ENCODE measurements around the gene NRF1.

The NRF1 gene

DNA sequence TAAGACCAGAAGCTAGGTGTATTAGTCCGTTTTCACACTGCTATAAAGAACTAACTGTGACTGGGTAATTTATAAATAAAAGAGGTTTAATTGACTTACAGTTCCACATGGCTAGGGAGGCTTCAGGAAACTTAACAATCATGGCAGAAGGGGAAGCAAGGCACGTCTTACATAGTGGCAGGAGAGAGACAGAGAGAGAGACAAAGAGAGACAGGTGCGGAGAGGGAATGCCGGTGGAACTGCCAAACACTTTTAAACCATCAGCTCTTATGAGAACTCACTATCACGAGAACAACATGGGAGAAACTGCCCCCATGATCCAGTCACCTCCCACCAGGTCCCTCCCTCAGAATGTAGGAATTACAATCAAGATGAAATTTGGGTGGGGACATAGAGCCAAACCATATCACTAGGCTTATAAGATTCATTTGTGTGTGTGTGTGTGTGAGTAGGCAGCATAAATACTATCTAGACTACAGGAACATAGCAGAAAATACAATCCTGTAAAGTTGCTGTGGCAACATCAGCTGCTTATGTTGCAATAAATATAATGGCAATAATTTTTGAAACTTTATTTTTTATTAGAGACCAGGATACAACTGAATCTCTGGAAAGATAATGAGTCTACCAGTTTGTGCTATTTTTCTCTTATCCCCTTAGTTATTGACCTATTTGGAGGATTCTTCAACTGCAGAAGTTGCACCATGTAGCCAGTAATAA is 77.1 kb downstream of the NRF1 start:
- H3K4me3 Mint-ChIP-seq, result no peak overlapping the region
- peak overlapping the region in 1 of 2 donors; percentile 68 for H3K27ac Mint-ChIP-seq
- no peak for ATAC-seq (replicated peaks)
- H3K27me3 Mint-ChIP-seq, result no peaks in the 10 kb centered on the region
- no peaks in the 10 kb centered on the region for H3K9me3 Mint-ChIP-seq
- H3K4me1 Mint-ChIP-seq (ENCODE audit: low read depth in 2 of 2), result peaks cover 5 to 16% of the 10 kb centered on the region in 2 donors
- H3K36me3 Mint-ChIP-seq (ENCODE audit: insufficient read depth), result peaks cover 20% of the 10 kb centered on the region
- no peak for DNase-seq

DNA sequence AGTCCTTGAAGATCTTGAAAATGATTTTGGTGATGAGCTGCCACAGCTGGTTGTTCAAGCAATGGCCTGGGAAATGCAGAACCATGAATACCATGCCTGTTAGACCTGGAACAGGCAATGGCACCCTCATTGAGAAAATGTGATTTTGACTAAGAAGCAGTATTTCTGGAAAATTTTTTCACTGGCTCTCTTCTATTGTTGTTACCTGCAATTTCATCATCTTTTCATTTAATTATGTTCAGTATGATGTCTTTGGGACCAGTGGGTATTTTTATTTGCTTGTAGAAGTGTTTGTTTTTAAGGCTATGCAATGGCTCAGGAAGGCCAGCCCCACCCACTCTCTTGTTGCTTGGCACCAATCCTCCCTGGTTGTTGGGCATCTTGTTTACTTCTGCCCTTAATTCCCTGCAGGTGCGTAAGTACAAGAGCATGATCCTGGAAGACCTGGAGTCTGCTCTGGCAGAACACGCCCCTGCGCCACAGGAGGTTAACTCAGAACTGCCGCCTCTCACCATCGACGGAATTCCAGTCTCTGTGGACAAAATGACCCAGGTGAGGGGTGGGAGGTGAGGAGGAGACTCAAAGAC is 78.6 kb downstream of the NRF1 start:
- Mint-ChIP-seq H3K36me3 (ENCODE audit: insufficient read depth) (peaks cover 29% of the 10 kb centered on the region), H3K4me1 (ENCODE audit: low read depth in 2 of 2) (peaks cover 8 to 16% of the 10 kb centered on the region in 2 donors), H3K27me3 (no peaks in the 10 kb centered on the region), H3K4me3 (no peak overlapping the region), H3K27ac (no peak overlapping the region), H3K9me3 (no peaks in the 10 kb centered on the region)
- no peak for DNase-seq
- ATAC-seq (replicated peaks), result no peak

DNA sequence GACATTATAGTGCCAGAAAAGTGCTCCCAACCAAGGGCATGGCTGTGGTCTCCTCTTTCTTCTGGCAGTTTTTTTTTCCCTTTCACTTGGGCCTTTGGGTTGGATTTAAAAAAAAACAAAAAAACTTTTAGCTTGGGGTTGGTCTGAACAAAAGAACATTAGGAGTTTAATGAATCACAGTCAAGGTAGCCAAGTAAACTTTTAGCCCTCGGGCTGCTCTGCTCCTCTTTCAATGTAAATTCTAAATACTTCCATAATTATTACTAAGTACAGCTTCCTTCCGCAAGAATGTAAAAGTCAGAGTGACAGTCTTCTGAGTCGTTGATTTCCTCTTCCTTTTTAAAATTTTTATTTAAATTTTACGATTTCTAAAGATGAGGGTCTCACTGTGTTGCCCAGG is 79.2 kb downstream of the NRF1 start:
- no peak for DNase-seq
- Mint-ChIP-seq H3K9me3 (no peaks in the 10 kb centered on the region), H3K4me3 (no peak overlapping the region), H3K27ac (no peak overlapping the region), H3K4me1 (ENCODE audit: low read depth in 2 of 2) (peaks cover 6 to 16% of the 10 kb centered on the region in 2 donors), H3K36me3 (ENCODE audit: insufficient read depth) (peaks cover 35% of the 10 kb centered on the region), H3K27me3 (no peaks in the 10 kb centered on the region)
- ATAC-seq (replicated peaks), result no peak

DNA sequence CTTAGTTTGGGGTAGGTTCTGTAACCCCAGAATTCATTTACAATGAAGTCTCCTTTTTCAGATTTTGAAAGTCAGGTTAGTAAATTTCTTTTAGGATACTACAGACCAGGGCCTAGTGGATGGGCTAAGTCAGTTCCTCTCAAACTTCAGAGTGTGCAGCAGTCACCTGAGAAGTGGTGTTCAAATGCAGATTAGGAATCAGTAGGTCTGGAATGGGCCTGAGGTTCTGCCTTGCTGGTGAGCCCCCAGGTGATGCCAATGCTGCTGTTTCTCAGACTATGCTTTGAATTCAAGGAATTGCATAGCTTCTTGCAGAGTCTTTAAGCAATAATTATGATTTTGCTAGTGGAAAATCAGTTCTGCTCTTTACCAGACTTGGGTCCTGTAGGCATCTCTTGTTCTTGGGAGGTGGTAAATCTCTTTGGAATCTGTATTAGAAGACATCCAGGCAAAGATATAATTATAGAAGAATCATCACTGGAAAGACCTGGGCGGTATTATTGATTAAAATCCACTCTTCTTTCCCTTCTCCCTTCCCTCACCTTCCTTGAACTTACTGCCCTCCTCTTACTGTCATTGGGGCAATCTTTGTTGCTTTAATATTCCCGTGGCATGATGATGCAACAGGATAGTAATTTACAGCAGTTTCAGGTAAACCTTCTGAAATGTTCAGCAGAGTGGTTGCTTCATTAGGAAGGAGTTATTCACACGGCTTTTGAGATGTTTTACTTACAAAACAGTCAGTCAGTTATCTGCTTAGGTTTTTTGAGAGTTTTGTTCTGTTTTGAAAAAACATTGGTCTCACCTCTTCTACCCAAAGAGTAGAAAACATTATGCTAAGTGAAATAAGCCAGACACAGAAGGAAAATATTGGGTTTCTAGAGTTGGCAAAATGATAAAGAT is 87.2 kb downstream of the NRF1 start:
- Mint-ChIP-seq H3K36me3 (ENCODE audit: insufficient read depth) (peaks cover 28% of the 10 kb centered on the region), H3K27ac (peak overlapping the region in 1 of 2 donors; percentile 59), H3K9me3 (no peaks in the 10 kb centered on the region), H3K4me3 (no peak overlapping the region), H3K4me1 (ENCODE audit: low read depth in 2 of 2) (peaks cover 3 to 16% of the 10 kb centered on the region in 2 donors), H3K27me3 (no peaks in the 10 kb centered on the region)
- ATAC-seq (replicated peaks) (no peak), DNase-seq (no peak)

DNA sequence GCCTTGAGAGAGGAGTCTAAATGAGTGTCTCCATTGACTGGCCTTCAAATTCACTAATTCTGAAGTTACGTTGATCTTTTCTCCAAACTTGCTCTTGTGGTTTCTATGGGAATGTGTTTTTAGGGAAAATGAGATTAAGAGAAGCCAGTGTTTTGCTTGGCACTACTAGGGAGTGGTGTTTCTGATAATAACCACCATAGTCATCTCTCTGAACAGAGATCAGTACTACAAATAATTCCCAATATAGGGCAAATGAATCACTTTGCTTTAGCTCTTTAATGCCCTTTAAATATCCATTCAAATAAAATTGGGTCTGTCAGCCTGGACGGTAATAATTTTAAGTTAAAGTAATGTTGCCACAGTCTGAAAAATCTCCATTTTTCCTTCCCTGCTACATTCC is 90.8 kb downstream of the NRF1 start:
- no peaks in the 10 kb centered on the region for H3K9me3 Mint-ChIP-seq
- peaks cover 12 to 29% of the 10 kb centered on the region in 2 donors for H3K4me1 Mint-ChIP-seq (ENCODE audit: low read depth in 2 of 2)
- no peak for ATAC-seq (replicated peaks)
- peaks cover 7% of the 10 kb centered on the region for H3K36me3 Mint-ChIP-seq (ENCODE audit: insufficient read depth)
- no peak for DNase-seq
- no peaks in the 10 kb centered on the region for H3K27me3 Mint-ChIP-seq
- no peak overlapping the region for H3K27ac Mint-ChIP-seq
- no peak overlapping the region for H3K4me3 Mint-ChIP-seq

DNA sequence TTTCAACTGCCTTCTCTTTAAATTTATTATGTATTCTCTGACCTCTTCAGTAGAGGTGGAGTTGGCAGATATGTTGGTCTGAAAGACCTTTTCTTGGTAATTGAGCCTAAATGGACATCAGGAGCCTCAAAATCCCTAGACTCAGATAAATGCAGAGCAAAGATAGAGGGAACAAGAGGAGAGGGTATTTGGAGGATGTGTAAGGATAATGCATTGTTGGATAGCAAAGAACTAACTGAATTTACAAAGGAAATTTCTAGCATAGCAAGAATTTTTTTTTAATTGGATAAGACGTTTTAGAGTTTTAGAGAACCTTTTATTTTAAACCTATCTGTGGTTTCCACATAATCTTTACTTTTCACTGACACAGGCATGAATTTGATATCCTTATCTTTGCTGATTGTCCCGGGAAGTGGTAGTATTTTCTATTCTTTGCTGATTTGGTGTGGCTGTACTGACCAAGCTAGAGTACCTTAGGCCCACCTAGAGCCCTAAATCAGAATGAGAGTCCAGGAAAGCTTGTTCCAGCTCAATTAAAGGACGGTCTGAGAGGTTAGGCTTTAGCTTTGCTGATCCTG is 91.3 kb downstream of the NRF1 start:
- H3K27ac Mint-ChIP-seq, result no peak overlapping the region
- H3K4me1 Mint-ChIP-seq (ENCODE audit: low read depth in 2 of 2), result peaks cover 14 to 31% of the 10 kb centered on the region in 2 donors
- no peaks in the 10 kb centered on the region for H3K9me3 Mint-ChIP-seq
- no peak overlapping the region for H3K4me3 Mint-ChIP-seq
- peaks cover 6% of the 10 kb centered on the region for H3K36me3 Mint-ChIP-seq (ENCODE audit: insufficient read depth)
- ATAC-seq (replicated peaks) (no peak), DNase-seq (no peak)
- no peaks in the 10 kb centered on the region for H3K27me3 Mint-ChIP-seq

DNA sequence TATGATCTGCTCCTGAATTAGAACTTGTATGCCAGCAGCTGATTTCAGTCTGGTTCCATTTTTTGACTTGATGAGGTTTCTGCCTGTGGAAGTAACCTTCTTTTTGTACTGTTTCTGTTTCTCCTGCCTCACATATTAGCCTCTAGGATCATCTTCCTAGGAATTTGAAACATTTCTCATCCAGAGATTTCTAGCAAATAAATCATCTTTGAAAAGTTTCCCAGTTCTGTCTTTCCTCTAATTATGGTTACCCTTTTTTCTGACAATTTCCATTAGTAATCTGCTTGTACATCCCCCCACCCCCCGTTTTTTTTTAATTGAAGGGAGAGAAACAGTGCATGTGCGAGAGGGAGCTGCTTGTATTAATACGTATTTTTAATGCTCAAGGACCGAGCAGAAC is 92.2 kb downstream of the NRF1 start:
- no peaks in the 10 kb centered on the region for H3K9me3 Mint-ChIP-seq
- no peak overlapping the region for H3K4me3 Mint-ChIP-seq
- peaks cover 16 to 36% of the 10 kb centered on the region in 2 donors for H3K4me1 Mint-ChIP-seq (ENCODE audit: low read depth in 2 of 2)
- DNase-seq (no peak), ATAC-seq (replicated peaks) (no peak)
- H3K27ac Mint-ChIP-seq, result peak overlapping the region in 1 of 2 donors; percentile 3
- no peaks in the 10 kb centered on the region for H3K27me3 Mint-ChIP-seq
- H3K36me3 Mint-ChIP-seq (ENCODE audit: insufficient read depth), result peaks cover 6% of the 10 kb centered on the region

DNA sequence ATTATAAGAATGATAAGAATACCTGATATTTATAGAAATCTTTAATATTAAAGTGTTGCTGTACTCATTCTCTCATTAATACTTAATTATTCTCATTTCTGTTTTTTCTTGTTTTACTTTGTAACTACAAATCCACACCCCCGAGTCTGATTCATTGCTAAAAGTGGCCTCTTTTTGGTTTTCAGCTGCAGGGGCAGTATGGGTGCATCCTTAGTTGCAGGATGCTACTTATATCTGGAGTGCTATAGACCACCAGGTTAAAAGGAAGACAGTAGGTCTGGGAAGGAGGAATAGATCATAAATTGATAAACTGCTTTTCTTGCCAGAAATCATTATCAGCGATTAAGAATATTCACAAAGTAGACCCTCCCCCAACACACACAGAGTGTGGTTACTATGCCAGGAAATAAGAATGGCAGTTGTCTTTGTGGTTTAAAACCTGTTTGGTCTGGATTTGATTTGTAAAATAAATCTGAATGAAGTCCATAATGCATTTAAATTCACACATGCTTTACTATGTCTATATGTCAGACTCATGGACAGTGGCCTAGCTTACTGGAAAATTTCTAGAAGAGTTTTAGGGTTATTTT is 96.5 kb downstream of the NRF1 start:
- Mint-ChIP-seq H3K27me3 (no peaks in the 10 kb centered on the region), H3K9me3 (no peaks in the 10 kb centered on the region), H3K4me1 (ENCODE audit: low read depth in 2 of 2) (peaks cover 16 to 25% of the 10 kb centered on the region in 2 donors), H3K36me3 (ENCODE audit: insufficient read depth) (peaks cover 43% of the 10 kb centered on the region), H3K27ac (peak overlapping the region; percentile 29 to 36), H3K4me3 (no peak overlapping the region)
- no peak for DNase-seq
- ATAC-seq (replicated peaks), result peak; percentile 39

DNA sequence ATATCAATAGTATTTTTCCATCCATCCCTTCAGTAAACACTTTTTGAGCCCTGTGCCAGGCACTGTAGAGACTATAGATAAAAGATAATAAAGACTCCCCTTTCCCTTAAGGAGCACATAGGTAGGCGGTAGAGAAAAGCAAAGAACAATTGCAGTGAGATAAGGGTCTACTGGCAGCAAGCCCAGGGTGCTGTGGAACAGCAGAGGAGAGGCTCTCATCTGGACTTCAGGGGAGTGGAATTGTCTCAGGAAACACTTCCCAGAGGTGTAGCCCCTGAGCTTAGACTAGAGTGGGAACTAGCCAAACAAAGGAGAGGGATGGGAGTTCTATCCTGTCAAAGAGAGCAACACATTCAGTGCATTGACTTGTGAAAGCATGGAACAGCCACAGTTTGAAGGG is 102.0 kb downstream of the NRF1 start:
- Mint-ChIP-seq H3K27me3 (no peaks in the 10 kb centered on the region), H3K4me1 (ENCODE audit: low read depth in 2 of 2) (no peaks in the 10 kb centered on the region), H3K27ac (peak overlapping the region in 1 of 2 donors; percentile 19), H3K9me3 (no peaks in the 10 kb centered on the region), H3K36me3 (ENCODE audit: insufficient read depth) (peaks cover 57% of the 10 kb centered on the region), H3K4me3 (no peak overlapping the region)
- DNase-seq (no peak), ATAC-seq (replicated peaks) (no peak)

DNA sequence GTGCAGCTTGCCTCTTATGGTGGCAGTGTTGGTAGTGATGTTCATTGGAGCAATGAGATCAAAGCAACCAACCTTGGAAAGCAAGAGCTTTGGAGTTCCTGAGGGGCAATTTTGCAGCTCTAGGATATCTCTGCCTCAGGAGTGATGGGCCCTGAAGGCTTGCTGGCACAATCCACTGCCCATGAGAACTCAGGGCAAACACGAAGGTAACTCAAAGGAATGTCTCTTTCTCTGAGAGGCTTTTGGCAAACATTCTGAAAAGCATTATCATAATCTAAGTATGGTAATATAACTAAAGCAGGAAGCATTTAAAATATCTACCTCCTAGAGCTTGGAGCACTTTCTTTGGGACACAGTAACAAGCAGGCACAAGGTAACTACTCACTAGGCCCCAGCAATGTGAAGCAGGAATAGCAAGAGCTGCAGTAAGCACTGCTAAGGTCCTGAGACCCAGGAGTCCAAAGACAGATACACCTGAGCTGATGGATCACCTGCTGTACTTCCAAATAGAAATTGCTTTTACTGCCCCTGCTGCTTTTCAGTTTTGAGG is 103.1 kb downstream of the NRF1 start:
- H3K27me3 Mint-ChIP-seq, result no peaks in the 10 kb centered on the region
- H3K4me3 Mint-ChIP-seq, result no peak overlapping the region
- no peaks in the 10 kb centered on the region for H3K4me1 Mint-ChIP-seq (ENCODE audit: low read depth in 2 of 2)
- H3K9me3 Mint-ChIP-seq, result no peaks in the 10 kb centered on the region
- H3K27ac Mint-ChIP-seq, result no peak overlapping the region
- peaks cover 57% of the 10 kb centered on the region for H3K36me3 Mint-ChIP-seq (ENCODE audit: insufficient read depth)
- ATAC-seq (replicated peaks) (no peak), DNase-seq (no peak)

DNA sequence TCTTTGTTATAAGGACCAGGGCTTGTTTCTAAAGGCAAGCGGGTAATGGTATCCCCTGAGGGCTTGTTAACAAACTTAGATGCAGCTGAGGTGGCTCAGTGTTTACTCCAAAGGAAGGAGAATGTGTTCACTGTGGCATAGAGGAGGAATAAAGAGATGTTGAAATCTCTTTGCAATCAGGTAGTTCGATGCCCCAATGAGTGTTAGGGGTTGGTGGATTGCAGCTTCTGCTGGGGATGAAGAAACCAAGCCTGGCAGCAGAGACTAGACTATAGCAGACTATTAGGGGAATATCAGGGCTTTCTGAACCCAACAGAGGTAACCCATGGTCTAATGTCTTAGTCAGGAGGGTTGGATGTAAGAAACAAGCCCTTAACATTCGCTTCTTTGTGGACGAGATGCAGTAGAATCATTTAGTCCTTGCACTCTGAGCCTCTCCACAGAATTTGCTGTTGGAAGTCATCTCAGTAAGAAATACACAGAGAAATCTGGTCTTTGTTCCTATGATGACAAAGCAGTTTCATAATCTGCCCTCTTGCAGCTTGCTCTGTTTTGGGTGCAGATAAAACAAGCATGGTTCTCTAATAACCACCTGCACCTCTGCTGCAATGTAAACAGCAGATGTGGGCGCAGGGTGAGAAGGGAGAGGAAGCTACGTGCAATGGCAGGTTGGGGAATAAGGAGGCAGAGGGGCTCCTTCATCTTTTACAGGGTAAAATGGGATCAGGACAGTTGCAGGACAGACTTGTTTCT is 108.6 kb downstream of the NRF1 start:
- Mint-ChIP-seq H3K27ac (peak overlapping the region in 1 of 2 donors; percentile 13), H3K36me3 (ENCODE audit: insufficient read depth) (peaks cover 60% of the 10 kb centered on the region), H3K27me3 (no peaks in the 10 kb centered on the region), H3K4me1 (ENCODE audit: low read depth in 2 of 2) (no peaks in the 10 kb centered on the region), H3K4me3 (no peak overlapping the region), H3K9me3 (no peaks in the 10 kb centered on the region)
- DNase-seq (no peak), ATAC-seq (replicated peaks) (no peak)

DNA sequence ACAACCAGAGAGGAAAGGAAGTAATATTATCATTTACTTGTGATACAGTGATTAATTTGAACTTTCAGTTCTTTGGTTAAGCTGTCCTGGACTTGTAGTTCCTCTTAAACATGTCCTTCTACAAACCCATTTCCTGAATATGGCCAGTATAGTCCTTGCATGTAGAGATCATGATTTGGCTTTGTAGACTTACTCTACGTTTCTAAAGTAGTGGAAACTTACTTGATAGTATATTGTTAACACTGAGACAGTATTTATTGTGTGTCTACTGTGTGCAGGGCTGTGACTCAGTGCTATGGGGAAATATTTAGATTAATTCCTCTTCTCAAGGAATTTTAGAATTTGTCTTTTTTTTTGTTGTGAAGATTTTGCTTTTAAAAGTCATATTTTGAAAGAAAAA is 109.5 kb downstream of the NRF1 start:
- ATAC-seq (replicated peaks) (no peak), DNase-seq (no peak)
- no peaks in the 10 kb centered on the region for H3K27me3 Mint-ChIP-seq
- no peaks in the 10 kb centered on the region for H3K4me1 Mint-ChIP-seq (ENCODE audit: low read depth in 2 of 2)
- no peak overlapping the region for H3K4me3 Mint-ChIP-seq
- H3K36me3 Mint-ChIP-seq (ENCODE audit: insufficient read depth), result peaks cover 66% of the 10 kb centered on the region
- no peaks in the 10 kb centered on the region for H3K9me3 Mint-ChIP-seq
- H3K27ac Mint-ChIP-seq, result no peak overlapping the region
